ENCODE measurements around the gene ZNF429. TPM values are rescaled to one million over a fixed set of nuclear protein-coding genes. Genes with fewer than 3 reads are reported as not detected.
A peak's percentile ranks its signal among the peaks of the same experiment; 100 is the strongest.

The ZNF429 gene
- total RNA-seq = 1 to 10 TPM; 7.2 to 9.8 TPM

DNA sequence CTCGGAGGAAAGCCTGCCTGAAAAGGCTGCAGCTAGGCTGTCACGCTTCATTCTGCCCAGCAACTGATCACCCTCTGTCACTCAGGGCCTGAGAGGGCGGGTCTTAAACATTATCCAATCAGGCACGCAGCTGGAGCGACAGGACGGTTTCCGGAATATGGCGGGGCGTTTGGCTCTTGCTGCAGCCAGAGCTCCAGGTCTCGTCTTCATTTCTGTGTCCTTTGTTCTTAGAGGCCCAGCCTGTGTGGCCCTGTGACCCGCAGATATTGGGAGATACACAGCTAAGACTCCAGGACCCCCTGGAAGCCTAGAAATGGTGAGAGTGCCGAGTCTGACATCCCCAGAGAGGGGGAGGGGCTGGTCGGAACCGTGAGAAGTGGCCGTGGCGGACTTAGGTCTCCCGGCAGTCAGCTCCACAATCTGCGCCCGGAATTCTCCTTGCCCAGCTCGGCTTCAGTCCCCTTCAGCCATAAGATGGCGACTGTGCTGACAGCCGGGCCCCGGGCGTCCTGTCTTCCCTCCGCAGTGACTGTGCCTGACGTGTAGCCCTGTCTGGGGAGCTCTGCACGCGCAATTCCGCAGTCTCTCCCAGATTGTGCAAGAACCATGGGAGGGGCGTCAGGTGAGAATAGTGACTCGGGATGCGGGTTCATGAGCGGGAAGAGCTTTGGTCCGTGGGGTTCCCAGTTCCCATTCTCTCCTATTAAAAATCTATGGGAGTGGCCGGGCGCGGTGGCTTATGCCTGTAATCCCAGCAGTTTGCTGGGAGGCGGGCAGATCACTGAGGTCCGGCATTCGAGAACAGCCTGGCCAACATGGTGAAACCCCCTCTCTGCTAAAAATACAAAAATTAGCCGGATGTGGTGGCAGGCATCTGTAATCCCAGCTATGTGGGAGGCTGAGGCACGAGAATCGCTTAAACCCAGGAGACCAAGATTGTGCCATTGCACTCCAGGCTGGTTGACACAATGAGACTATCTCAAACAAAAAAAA is at the start of gene ZNF429:
Gene ZNF429 (plus strand): TSS at position 144 of the 993 bp plus-strand sequence. CDS start 170 bp downstream, at position 314.
- Histone ChIP-seq H3K9me3 (no peaks in the 10 kb centered on the region), H3K27ac (peak within 1 kb of the TSS; percentile 92 to 96), H3K36me3 (no peaks in the 10 kb centered on the region), H3K4me3 (peak within 1 kb of the TSS; percentile 72 to 75), H3K27me3 (no peaks in the 10 kb centered on the region), H3K4me1 (peaks cover 0 to 36% of the 10 kb centered on the region in 2 donors)
- peak; percentile 96 for DNase-seq (ENCODE audit: low spot score)
- TF ChIP-seq, protein P1, sequence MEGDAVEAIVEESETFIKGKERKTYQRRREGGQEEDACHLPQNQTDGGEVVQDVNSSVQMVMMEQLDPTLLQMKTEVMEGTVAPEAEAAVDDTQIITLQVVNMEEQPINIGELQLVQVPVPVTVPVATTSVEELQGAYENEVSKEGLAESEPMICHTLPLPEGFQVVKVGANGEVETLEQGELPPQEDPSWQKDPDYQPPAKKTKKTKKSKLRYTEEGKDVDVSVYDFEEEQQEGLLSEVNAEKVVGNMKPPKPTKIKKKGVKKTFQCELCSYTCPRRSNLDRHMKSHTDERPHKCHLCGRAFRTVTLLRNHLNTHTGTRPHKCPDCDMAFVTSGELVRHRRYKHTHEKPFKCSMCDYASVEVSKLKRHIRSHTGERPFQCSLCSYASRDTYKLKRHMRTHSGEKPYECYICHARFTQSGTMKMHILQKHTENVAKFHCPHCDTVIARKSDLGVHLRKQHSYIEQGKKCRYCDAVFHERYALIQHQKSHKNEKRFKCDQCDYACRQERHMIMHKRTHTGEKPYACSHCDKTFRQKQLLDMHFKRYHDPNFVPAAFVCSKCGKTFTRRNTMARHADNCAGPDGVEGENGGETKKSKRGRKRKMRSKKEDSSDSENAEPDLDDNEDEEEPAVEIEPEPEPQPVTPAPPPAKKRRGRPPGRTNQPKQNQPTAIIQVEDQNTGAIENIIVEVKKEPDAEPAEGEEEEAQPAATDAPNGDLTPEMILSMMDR (IDR thresholded peaks at IDR 0.05) = no peak

- TF ChIP-seq, protein P1 (IDR thresholded peaks at IDR 0.05) = no peak
- DNase-seq (ENCODE audit: low spot score) = no peak
- Histone ChIP-seq H3K4me3 (no peak overlapping the region), H3K27ac (no peak overlapping the region), H3K9me3 (no peaks in the 10 kb centered on the region), H3K27me3 (no peaks in the 10 kb centered on the region), H3K36me3 (no peaks in the 10 kb centered on the region), H3K4me1 (no peaks in the 10 kb centered on the region)
Observed at GRCh38 chr19:21460686-21461085, 44.7 kb upstream of the ZNF429 start.

DNA sequence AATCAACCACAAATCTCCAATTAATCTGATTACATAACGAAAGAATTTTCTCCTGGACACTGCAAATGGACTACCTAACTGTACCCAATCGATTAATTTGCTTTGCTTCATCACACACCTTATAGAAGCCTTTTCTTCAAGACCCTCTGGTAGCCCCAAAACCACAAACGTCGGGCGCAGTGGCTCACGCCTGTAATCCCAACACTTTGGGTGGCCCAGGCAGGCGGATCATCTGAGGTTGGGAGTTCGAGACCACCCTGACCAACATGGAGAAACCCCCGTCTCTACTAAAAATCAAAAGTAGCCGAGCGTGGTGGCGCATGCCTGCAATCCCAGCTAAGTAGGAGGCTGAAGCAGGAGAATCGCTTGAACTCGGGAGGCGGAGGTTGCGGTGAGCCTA is 42.9 kb upstream of the ZNF429 start:
- Histone ChIP-seq H3K36me3 (no peaks in the 10 kb centered on the region), H3K27me3 (no peaks in the 10 kb centered on the region), H3K4me3 (no peak overlapping the region), H3K4me1 (no peaks in the 10 kb centered on the region), H3K27ac (no peak overlapping the region), H3K9me3 (no peaks in the 10 kb centered on the region)
- TF ChIP-seq, protein P1 (IDR thresholded peaks at IDR 0.05) = no peak
- no peak for DNase-seq (ENCODE audit: low spot score)

GRCh38 chr19:21463449-21464105 is 41.8 kb upstream of the ZNF429 start:
- DNase-seq (ENCODE audit: low spot score) = peak; percentile 56
- H3K9me3 ChIP-seq = no peaks in the 10 kb centered on the region
- H3K4me1 ChIP-seq = no peaks in the 10 kb centered on the region
- no peaks in the 10 kb centered on the region for H3K27me3 ChIP-seq
- no peak overlapping the region for H3K27ac ChIP-seq
- peak overlapping the region; percentile 14 to 48 for H3K4me3 ChIP-seq
- no peaks in the 10 kb centered on the region for H3K36me3 ChIP-seq
- TF ChIP-seq, protein P1 (IDR thresholded peaks at IDR 0.05) = no peak

DNA sequence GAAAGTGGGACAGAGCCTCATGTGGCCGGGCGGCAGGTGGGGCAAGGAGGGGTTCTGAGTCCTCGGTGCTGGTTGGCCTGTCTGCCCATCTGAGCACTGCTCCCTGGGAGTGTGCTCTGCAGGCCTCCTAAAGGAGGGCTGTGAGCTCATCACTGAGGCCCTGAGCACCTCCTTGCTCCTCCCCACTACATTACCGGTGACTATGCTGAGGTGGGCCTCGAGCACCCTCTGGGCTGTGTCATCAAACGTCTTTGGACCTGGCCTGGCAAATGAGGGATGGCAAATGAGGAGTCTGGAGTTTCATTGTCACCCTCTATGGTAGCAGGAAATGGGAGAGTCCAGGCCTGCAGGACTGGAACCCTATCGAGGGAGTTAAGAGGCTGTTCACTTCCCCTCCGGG is 38.8 kb upstream of the ZNF429 start:
- H3K36me3 ChIP-seq = no peaks in the 10 kb centered on the region
- no peaks in the 10 kb centered on the region for H3K4me1 ChIP-seq
- TF ChIP-seq, protein P1 (IDR thresholded peaks at IDR 0.05) = no peak
- no peak overlapping the region for H3K27ac ChIP-seq
- no peaks in the 10 kb centered on the region for H3K27me3 ChIP-seq
- H3K9me3 ChIP-seq = no peaks in the 10 kb centered on the region
- H3K4me3 ChIP-seq = no peak overlapping the region
- DNase-seq (ENCODE audit: low spot score) = no peak
